ENCODE data around the gene LMLN.

DNA sequence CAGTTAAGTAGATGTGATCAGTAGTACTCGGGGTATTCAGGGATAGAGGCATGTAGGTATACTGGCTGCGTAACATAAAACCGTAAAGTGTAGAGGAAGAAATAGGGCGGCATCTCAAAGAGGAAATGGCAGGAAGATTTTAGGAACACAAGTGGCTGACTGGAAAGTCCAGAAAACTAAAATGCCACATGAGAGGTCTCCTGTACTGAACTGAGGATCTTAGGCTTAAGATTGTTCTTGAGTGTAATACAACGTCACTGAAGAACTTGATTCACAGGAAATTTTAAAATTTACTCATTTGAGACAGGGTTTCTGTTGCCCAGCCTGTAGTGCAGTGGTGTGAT is 2.3 kb upstream of the LMLN start:
- TF ChIP-seq, protein P1, sequence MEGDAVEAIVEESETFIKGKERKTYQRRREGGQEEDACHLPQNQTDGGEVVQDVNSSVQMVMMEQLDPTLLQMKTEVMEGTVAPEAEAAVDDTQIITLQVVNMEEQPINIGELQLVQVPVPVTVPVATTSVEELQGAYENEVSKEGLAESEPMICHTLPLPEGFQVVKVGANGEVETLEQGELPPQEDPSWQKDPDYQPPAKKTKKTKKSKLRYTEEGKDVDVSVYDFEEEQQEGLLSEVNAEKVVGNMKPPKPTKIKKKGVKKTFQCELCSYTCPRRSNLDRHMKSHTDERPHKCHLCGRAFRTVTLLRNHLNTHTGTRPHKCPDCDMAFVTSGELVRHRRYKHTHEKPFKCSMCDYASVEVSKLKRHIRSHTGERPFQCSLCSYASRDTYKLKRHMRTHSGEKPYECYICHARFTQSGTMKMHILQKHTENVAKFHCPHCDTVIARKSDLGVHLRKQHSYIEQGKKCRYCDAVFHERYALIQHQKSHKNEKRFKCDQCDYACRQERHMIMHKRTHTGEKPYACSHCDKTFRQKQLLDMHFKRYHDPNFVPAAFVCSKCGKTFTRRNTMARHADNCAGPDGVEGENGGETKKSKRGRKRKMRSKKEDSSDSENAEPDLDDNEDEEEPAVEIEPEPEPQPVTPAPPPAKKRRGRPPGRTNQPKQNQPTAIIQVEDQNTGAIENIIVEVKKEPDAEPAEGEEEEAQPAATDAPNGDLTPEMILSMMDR (IDR thresholded peaks at IDR 0.05; ENCODE audit: insufficient read depth, low read length, poor library complexity, severe bottlenecking): no peak
- TF ChIP-seq EZH2phosphoT487 (conservative IDR thresholded peaks at IDR 0.05; ENCODE audit: low read length): no peak

All from SU-DHL-6 (cell line).